WTC11 (cell line): Measurements from ENCODE around the gene SLC35B4.

Source experiments
- NFE2L1 ChIP-seq: sonication (generic); formaldehyde crosslinking; IDR thresholded peaks from 2 replicates; pipeline ENCODE4 v1.8.1; 2023; ENCODE audit warnings: missing genetic modification reagents
- ZNF512 ChIP-seq: sonication (generic); formaldehyde crosslinking; IDR thresholded peaks from 2 replicates; pipeline ENCODE4 v1.8.1; 2022; ENCODE audit warnings: missing genetic modification reagents, borderline replicate concordance
- TF ChIP-seq, protein P1 (sequence below): fragments of 250-450 bp; sonication (Bioruptor Pico); conservative IDR thresholded peaks from 2 replicates; pipeline ENCODE4 v1.9.0; 2021; ENCODE audit warnings: mild to moderate bottlenecking
- TF ChIP-seq, protein P2 (sequence below): fragments of 200-600 bp; IDR thresholded peaks from 2 replicates; pipeline ENCODE4 v1.8.0; 2022; ENCODE audit warnings: antibody characterized with exemption

DNA sequence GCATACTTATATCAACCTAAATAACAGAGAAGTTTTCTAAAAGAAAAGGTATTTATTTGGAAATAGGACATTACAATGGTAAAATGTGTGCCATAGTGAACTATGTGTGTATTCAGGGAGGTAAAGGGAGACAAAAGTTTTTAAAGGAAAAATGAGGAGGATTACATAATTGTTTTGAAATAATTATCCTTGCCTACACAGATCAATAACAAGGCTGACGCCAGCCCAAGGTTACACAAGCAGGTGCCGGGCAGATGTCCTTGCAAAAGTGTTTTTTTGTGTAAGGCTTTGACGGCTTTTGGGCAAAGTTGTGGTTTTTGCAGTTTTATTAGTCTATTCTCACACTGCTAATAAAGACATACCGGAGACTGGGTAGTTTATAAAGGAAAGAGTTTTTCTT lies 22.7 kb upstream of the SLC35B4 start:
- TF ChIP-seq, protein P1, sequence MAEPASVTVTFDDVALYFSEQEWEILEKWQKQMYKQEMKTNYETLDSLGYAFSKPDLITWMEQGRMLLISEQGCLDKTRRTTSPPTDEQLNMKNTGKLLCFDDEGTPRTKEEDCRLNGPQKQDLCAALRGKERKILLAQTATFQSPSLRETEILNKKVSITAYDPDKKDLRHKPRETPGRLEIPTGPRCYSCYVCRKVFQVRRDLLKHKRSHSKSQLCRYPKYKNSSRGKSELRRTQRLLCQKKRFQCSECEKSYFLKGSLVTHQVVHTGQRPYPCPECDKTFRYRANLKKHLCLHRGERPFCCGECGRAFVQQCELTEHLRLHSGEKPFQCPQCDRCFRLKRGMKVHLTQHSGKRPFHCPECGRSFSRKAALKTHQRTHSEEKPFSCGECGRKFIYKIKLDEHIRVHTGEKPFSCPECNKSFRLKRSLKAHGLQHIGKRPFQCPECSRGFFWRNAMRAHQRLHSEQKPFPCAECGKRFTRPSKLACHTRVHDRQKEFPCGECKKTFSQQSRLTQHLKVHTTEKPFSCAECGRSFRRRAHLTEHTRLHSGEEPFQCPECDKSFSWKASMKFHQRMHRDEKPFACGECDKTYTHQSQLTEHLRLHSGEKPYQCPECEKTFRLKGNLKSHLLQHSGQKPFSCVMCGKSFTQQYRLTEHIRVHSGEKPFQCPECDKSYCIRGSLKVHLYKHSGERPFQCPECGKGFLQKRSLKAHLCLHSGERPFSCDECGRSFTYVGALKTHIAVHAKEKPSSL, result no peak
- no peak for TF ChIP-seq NFE2L1 (CRISPR knock-in tag)
- no peak for TF ChIP-seq ZNF512
- TF ChIP-seq, protein P2, sequence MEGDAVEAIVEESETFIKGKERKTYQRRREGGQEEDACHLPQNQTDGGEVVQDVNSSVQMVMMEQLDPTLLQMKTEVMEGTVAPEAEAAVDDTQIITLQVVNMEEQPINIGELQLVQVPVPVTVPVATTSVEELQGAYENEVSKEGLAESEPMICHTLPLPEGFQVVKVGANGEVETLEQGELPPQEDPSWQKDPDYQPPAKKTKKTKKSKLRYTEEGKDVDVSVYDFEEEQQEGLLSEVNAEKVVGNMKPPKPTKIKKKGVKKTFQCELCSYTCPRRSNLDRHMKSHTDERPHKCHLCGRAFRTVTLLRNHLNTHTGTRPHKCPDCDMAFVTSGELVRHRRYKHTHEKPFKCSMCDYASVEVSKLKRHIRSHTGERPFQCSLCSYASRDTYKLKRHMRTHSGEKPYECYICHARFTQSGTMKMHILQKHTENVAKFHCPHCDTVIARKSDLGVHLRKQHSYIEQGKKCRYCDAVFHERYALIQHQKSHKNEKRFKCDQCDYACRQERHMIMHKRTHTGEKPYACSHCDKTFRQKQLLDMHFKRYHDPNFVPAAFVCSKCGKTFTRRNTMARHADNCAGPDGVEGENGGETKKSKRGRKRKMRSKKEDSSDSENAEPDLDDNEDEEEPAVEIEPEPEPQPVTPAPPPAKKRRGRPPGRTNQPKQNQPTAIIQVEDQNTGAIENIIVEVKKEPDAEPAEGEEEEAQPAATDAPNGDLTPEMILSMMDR, result no peak
